ENCODE data around the gene CFAP99. TPM values are rescaled to one million over a fixed set of nuclear protein-coding genes. Genes with fewer than 3 reads are reported as not detected.

Gene CFAP99
- total and polyA plus RNA-seq, 9 of the 15 experiments (the other 6 are each of a cell fraction or from before 2014, with no cell fraction given) = 0.07 to 0.18 (median 0.09) TPM; not detected in 6

DNA sequence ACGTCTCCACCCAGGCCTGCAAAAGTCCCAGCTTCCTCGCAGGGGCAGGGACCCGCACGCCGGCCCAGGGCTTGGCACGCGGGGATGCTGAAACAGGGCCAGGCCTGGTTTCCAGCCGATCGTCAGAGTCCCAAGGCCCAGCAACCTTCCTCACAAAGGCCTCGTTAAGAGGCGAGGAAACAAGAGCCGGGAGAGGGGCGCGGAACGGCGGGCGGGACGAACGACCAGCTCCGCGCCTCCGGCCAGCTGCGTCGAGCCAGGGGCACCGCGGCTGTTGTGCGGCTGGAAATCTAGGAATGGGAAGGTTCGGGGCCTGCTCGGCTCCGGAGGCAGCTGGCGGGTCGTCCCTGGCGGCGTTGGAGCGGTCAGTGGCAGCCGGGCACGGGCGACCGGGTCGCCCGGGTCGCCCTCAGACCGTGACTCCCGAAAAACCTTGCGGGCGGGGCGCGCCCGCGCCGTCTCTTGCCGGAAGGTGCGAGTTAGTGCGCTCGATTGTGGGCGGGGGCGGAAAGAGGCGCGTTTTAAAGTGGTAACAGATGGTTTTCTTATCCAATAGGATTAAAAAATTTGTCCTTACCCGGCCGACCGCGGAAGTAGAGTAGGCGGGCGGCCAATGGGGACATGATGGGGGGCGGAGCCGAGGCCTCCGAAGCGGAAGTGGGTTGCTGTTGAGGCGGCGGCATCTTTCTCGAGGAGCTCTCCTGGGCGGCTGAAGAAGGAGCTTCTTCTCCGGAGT lies 49.9 kb downstream of the CFAP99 start, which contains the start of gene RNF4 (continued):
- TF ChIP-seq, protein P1, sequence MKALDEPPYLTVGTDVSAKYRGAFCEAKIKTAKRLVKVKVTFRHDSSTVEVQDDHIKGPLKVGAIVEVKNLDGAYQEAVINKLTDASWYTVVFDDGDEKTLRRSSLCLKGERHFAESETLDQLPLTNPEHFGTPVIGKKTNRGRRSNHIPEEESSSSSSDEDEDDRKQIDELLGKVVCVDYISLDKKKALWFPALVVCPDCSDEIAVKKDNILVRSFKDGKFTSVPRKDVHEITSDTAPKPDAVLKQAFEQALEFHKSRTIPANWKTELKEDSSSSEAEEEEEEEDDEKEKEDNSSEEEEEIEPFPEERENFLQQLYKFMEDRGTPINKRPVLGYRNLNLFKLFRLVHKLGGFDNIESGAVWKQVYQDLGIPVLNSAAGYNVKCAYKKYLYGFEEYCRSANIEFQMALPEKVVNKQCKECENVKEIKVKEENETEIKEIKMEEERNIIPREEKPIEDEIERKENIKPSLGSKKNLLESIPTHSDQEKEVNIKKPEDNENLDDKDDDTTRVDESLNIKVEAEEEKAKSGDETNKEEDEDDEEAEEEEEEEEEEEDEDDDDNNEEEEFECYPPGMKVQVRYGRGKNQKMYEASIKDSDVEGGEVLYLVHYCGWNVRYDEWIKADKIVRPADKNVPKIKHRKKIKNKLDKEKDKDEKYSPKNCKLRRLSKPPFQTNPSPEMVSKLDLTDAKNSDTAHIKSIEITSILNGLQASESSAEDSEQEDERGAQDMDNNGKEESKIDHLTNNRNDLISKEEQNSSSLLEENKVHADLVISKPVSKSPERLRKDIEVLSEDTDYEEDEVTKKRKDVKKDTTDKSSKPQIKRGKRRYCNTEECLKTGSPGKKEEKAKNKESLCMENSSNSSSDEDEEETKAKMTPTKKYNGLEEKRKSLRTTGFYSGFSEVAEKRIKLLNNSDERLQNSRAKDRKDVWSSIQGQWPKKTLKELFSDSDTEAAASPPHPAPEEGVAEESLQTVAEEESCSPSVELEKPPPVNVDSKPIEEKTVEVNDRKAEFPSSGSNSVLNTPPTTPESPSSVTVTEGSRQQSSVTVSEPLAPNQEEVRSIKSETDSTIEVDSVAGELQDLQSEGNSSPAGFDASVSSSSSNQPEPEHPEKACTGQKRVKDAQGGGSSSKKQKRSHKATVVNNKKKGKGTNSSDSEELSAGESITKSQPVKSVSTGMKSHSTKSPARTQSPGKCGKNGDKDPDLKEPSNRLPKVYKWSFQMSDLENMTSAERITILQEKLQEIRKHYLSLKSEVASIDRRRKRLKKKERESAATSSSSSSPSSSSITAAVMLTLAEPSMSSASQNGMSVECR (CRISPR knock-in tag; IDR thresholded peaks at IDR 0.05) = peak; percentile 87
- peak; percentile 57 for TF ChIP-seq ATF7 (IDR thresholded peaks at IDR 0.05)
- TF ChIP-seq ZNF408 (CRISPR knock-in tag; IDR thresholded peaks at IDR 0.05; ENCODE audit: low read depth) = no peak
- no peak for TF ChIP-seq CBX5 (IDR thresholded peaks at IDR 0.05; ENCODE audit: borderline replicate concordance, low read depth)
- no peak for TF ChIP-seq TFE3 (CRISPR knock-in tag; IDR thresholded peaks at IDR 0.05)
- TF ChIP-seq SP1 (CRISPR knock-in tag; IDR thresholded peaks at IDR 0.05) = peak; percentile 60; the same call in 1 of the 2 replicates
- TF ChIP-seq ZNF146 (CRISPR knock-in tag; IDR thresholded peaks at IDR 0.05; ENCODE audit: unreplicated experiment) = no peak
- TF ChIP-seq, protein P2, sequence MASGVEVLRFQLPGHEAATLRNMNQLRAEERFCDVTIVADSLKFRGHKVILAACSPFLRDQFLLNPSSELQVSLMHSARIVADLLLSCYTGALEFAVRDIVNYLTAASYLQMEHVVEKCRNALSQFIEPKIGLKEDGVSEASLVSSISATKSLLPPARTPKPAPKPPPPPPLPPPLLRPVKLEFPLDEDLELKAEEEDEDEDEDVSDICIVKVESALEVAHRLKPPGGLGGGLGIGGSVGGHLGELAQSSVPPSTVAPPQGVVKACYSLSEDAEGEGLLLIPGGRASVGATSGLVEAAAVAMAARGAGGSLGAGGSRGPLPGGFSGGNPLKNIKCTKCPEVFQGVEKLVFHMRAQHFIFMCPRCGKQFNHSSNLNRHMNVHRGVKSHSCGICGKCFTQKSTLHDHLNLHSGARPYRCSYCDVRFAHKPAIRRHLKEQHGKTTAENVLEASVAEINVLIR (CRISPR knock-in tag; IDR thresholded peaks at IDR 0.05) = no peak
- no peak for TF ChIP-seq ARID3B (CRISPR knock-in tag; IDR thresholded peaks at IDR 0.05; ENCODE audit: borderline replicate concordance)
- no peak for TF ChIP-seq RUNX1 (IDR thresholded peaks at IDR 0.05; ENCODE audit: low read depth)
- no peak for TF ChIP-seq ELF4 (CRISPR knock-in tag; IDR thresholded peaks at IDR 0.05)
- no peak; the same call in 1 of the 2 replicates for TF ChIP-seq ESRRA (IDR thresholded peaks at IDR 0.05; ENCODE audit: borderline replicate concordance, low read depth)
- TF ChIP-seq, protein P3, sequence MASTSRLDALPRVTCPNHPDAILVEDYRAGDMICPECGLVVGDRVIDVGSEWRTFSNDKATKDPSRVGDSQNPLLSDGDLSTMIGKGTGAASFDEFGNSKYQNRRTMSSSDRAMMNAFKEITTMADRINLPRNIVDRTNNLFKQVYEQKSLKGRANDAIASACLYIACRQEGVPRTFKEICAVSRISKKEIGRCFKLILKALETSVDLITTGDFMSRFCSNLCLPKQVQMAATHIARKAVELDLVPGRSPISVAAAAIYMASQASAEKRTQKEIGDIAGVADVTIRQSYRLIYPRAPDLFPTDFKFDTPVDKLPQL (IDR thresholded peaks at IDR 0.05; ENCODE audit: extremely low read depth, insufficient read length) = no peak
- peak; percentile 85 for TF ChIP-seq TAF9B (IDR thresholded peaks at IDR 0.05; ENCODE audit: partially characterized antibody)
- TF ChIP-seq PHTF2 (CRISPR knock-in tag; IDR thresholded peaks at IDR 0.05) = no peak
- no peak for TF ChIP-seq ZBTB8A (IDR thresholded peaks at IDR 0.05; ENCODE audit: partially characterized antibody)
- no peak for TF ChIP-seq CHD1 (IDR thresholded peaks at IDR 0.05; ENCODE audit: low read length)

All from K562 (cell line).